Ammon's horn (tissue), 1 donor: ENCODE data around the gene GALNT12.

Experiments used
- DNase-seq: peaks from one replicate; pipeline ENCODE4 v3.0.0-alpha.2; 2016; ENCODE audit warnings: low spot score

The GALNT12 gene

GRCh38 chr9:98783518-98784226, 23.8 kb upstream of the GALNT12 start:
- no peak for DNase-seq

- DNase-seq: no peak
Measured at GRCh38 chr9:98784831-98785806, 22.4 kb upstream of the GALNT12 start.

GRCh38 chr9:98786750-98787510, 20.5 kb upstream of the GALNT12 start:
- no peak for DNase-seq

- no peak for DNase-seq
Measured at GRCh38 chr9:98787766-98788335, 19.6 kb upstream of the GALNT12 start.

GRCh38 chr9:98789483-98790133, 17.9 kb upstream of the GALNT12 start:
- no peak for DNase-seq

- DNase-seq: no peak
Measured at GRCh38 chr9:98790134-98790841, 17.2 kb upstream of the GALNT12 start.

- peak; percentile 77 for DNase-seq
Measured at GRCh38 chr9:98790842-98791607, 16.4 kb upstream of the GALNT12 start.

GRCh38 chr9:98791608-98792490, 15.6 kb upstream of the GALNT12 start:
- DNase-seq: no peak

GRCh38 chr9:98793031-98793430, 14.4 kb upstream of the GALNT12 start:
- no peak for DNase-seq

GRCh38 chr9:98794802-98795201, 12.7 kb upstream of the GALNT12 start:
- no peak for DNase-seq

- no peak for DNase-seq
Measured at GRCh38 chr9:98795295-98795955, 12.0 kb upstream of the GALNT12 start.

GRCh38 chr9:98795970-98796363, 11.5 kb upstream of the GALNT12 start:
- DNase-seq: no peak

- peak; percentile 79 for DNase-seq
Measured at GRCh38 chr9:98796364-98797101, 10.9 kb upstream of the GALNT12 start, which contains the start of gene ANKS6. ANKS6 (minus strand) TSS chr9:98796555; CDS start chr9:98796491, 64 bp downstream.

- no peak for DNase-seq
Measured at GRCh38 chr9:98797491-98797890, 10.0 kb upstream of the GALNT12 start.

GRCh38 chr9:98798254-98798653, 9.2 kb upstream of the GALNT12 start:
- DNase-seq: no peak

GRCh38 chr9:98801561-98801960, 5.9 kb upstream of the GALNT12 start:
- no peak for DNase-seq

GRCh38 chr9:98801969-98802371, 5.5 kb upstream of the GALNT12 start:
- no peak for DNase-seq

- DNase-seq: no peak
Measured at GRCh38 chr9:98804083-98804482, 3.4 kb upstream of the GALNT12 start.
